Hepatic stellate cell (primary cell): ENCODE data around the gene PFDN4.
A peak's percentile ranks its signal among the peaks of the same experiment; 100 is the strongest.

ENCODE experiments used
- DNase-seq: peaks from one replicate; pipeline ENCODE4 v3.0.0; 2011; ENCODE audit warnings: low spot score

The PFDN4 gene

GRCh38 chr20:54200487-54201267 lies 7.2 kb upstream of the PFDN4 start:
- DNase-seq, result no peak

DNA sequence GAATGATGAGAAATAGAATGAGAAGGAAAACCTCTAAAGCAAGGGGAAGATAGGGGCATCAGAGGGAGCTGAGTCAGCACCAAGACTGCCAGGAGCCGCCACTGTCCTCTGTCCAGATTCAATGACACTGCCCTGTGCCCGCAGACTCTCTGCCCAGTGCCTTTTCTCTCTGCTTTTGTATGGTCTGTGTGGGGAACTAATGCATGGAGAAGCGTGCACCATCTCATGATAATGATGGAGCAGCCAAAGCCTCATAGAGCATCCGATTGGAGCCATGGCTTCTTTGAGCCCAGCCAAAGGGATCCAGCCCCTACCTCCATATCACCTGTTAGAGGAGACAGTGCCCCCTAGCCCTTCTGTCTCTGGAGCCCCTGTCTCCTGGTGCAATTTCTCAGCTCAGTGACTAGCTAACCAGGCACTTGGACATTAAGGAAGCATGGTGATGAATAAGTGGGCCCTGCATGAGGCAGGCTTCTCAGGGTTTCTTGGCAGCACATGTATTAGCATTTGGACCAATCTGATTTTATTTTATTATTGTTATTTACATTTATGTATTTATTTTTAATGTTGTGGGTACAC lies 6.5 kb upstream of the PFDN4 start:
- DNase-seq, result no peak

- DNase-seq, result no peak
Measured at GRCh38 chr20:54203281-54203680, 4.6 kb upstream of the PFDN4 start.

DNA sequence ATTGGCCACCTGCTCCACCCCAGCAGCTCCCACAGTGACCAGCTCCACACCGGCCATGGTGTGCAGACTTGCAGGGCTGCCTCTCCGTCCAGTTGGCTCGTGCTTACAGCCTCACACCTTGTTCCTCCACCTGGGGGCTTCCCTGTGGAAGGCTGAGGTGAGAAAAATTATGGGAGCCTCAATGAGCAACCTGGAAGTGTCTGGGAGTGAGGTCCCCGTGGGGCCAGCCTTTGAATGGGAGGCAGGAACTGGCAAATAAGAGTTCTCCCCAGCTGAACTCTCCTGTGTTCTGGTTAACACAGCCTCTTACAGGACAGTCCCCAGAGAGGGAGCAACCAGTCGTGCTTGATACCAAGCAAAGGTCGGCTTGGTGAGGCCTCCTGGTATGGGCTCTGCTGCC lies 3.8 kb upstream of the PFDN4 start:
- no peak for DNase-seq

DNA sequence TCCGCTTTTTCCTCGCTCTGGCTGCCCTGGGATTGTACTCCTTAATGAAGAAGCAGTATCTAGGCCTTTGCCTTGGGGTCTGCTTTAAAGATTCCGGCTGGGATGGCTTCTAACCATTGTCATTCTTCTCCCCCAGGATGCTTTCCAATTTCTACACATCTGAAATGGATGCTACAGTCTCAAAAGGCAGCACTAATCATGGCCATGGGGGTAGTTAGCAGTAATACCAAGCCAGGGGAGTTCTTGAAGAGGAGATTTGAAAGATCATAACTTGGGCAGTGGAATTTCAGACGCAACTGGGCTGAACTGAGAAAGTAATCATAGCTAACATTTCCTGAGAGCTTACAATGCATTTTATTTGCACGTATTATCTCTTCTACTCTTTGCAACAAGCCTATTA lies 3.4 kb upstream of the PFDN4 start:
- no peak for DNase-seq

GRCh38 chr20:54205450-54205849 lies 2.4 kb upstream of the PFDN4 start:
- DNase-seq, result no peak

- DNase-seq, result no peak
Measured at GRCh38 chr20:54207053-54207742, 689 bp upstream of the PFDN4 start.

DNA sequence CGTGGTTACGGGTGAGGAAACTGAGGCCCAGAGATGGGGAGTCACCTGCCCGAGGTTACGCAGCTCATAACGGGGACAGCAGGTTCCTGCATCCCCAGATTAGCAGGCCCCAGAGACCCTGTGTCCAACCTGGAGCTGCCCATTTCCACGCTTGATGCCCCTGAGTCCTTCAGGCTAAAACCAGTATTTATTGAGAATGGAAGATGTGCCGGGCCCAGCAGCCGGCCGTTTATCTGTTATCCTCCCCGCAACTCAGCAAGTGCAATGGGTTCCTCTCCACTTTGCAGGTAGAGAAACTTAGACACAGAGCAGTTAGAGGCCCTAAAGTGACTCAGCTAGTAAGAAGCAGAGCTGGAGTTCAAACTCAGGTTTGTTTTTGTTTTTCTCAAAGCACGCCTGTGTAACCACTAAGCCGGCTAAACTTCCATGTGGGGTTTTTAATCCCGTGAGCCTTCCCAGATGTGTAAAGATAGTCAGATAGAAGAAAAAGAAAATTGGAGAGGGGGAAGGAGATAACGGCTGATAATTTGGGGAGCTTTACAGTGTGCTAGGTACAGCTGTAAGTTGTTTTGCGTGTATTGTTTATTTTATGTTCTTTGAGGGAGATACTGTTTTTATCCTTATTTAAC lies 775 bp downstream of the PFDN4 start:
- DNase-seq, result peak; percentile 21

DNA sequence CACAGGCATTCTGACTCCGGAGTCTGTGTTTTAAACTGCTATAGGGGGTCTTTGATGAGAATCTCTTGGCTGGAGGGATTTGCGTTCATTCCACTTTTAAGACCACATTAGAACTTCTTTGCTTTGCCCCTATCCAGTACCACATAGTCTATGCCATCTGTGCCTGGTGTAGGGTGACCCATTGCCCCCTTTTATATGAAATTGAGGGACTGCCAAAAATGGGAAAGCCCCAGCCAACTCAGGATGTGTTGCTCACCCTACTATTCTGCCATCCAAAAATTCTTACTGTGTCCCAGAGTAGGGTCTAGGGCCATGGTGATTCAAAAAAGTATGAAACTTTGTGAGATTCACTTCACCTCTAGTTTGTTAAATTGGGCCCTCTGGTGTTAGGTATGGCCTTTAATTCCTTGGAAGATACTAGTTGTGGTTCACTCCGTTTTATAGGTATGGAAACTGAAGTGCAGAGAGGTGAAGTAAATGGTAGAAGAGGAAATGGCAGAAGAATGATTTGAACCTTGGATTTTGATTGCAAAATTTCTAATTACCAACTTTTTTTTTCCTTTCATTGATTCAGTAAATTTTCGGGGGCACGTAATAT lies 1.4 kb downstream of the PFDN4 start:
- no peak for DNase-seq

DNA sequence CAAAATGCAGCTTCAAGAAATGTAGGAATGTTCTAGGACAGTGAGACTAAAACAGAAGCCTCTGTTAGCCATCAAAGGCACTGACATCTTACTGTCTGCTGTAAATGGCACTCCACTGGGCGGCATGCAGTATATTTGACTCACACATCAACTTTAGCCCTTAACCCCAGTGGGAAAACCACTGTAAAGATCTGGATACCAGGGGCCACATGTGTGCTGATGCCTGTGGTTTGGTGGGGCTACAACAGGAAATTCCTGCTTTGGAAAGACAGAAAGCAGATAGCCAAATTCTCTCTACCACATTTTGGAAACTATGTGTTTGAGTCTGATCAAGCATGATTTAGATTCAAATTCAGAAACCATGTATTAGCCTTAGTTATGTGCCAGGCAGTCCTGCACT lies 4.3 kb downstream of the PFDN4 start:
- DNase-seq, result peak; percentile 85

DNA sequence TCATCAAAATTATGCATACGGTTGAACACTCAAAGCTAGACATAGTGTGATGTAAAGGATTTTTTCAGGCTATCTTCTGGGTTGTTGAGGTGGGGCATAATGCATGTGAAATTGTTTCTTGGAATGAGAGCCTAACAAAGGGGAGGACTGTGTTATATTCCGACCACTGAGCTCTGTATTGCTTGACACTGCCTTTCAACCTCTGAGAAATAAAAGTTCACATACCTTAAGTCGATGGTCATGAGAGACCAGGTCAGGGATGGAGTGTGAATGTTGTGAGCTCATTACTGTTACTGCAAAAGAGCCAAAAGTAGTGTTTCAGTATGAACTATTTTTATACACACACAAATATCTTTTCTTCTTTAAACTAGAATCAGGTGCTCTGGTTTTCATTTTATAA lies 5.0 kb downstream of the PFDN4 start:
- no peak for DNase-seq

GRCh38 chr20:54214566-54214965 lies 6.7 kb downstream of the PFDN4 start:
- DNase-seq, result no peak

DNA sequence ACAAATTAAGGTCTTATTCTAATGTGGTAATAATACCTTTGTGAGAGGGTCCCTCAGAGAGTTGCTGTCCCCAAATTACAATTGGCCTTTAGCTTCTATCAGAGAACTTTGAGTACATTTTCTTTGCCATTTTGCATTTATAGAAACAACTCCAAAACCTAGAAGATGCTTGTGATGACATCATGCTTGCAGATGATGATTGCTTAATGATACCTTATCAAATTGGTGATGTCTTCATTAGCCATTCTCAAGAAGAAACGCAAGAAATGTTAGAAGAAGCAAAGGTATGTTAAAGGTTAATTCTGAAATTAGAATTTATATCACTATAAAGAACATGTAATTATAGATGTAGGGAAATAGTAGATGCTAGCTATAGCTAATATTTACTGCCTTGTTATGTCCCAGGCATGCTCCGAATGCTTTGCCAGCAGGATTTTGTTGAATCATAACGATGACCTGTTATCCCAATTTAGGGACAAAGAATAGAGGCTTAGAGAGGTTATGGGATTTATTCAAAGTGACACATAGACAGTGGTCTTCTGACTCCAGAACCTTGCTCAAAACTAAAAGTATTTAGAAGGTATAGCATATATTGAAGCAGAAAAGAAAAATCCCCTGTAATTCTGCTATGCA lies 7.4 kb downstream of the PFDN4 start:
- DNase-seq, result no peak

GRCh38 chr20:54217762-54218161 lies 9.9 kb downstream of the PFDN4 start:
- no peak for DNase-seq

- no peak for DNase-seq
Measured at GRCh38 chr20:54218470-54218869, 10.6 kb downstream of the PFDN4 start.

DNA sequence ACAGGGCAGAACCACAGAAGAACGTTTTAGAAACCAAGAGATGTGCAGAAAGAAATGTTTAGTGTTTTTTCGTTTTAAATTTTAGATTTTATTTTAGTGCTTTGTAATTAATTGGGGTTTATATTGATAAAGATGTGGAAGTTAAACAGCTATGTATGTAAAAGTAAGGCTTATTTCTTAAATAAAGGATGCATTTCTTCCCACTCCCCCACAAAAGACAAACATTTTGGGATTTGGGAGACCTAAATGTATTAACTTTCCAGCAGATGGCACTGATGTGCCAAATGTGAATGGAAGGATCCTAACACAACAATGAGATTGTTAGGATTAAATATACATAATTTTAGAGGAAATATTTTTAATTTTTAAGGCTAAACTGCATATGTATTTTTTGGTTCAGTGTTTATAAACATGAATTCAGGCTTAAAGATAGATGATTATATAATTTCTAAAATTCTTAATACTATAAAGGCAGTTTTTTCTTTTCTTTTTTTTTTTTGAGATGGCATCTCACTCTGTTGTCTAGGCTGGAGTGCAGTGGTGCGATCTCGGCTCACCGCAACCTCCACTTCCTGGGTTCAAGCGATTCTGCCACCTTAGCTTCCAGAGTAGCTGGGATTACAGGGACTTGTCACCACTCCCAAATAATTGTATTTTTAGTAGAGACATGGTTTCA lies 12.0 kb downstream of the PFDN4 start:
- DNase-seq, result peak; percentile 46

GRCh38 chr20:54220722-54221121 lies 12.8 kb downstream of the PFDN4 start:
- DNase-seq, result no peak

- no peak for DNase-seq
Measured at GRCh38 chr20:54221353-54221752, 13.5 kb downstream of the PFDN4 start.

DNA sequence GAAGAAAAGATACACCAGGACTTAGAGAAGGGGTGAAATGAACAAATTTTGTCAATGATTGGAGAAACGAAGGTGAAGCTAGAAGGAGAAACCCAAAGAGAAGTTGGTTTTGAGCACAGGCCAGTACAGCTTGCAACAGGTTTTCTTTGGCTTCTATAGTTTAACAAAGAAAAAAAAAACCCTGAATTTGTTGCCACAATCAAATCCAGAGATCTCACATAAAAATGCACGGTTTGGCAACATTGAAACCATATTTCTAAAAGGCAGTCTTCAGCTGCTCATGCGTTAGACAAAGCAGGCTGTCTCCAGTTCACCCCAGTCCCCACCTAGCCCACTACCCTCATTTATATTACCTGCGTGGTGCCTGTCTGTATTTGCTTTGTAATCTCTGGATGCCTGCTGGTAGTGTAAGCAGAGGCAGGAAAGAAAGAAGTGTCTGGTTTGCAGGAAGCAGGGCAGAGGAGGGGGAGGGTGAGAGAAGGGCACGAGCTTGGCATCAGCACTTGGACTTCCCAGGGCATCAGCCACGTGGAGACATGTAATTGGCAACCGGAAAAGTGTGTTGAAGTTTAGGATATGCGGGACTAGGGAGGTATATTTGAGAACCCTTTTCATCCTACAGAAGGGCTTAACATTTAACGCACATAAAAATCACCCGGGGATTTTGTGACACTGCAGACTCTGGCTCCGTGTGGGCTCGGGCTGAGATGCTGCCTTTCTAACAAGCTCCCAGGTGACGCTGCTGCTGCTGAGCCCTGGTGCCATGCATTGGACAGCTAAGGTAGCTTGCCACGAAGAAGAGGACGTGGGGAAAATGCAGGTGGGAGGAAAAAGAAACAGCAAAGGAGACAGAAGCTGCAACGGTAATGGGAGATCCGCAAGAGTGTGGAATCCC lies 14.4 kb downstream of the PFDN4 start:
- no peak for DNase-seq

GRCh38 chr20:54223285-54223684 lies 15.4 kb downstream of the PFDN4 start:
- DNase-seq, result no peak
